IPS-NIHi11 (cell line): ENCODE data around the gene PRKCZ.
A peak's percentile ranks its signal among the peaks of the same experiment; 100 is the strongest.

Source experiments
- DNase-seq: peaks from one replicate; pipeline ENCODE4 v3.0.0; 2012; ENCODE audit warnings: mixed read lengths, low spot score

The PRKCZ gene

GRCh38 chr1:2061065-2061778 lies 11.0 kb downstream of the PRKCZ start:
- no peak for DNase-seq

GRCh38 chr1:2065699-2066098 lies 15.5 kb downstream of the PRKCZ start:
- no peak for DNase-seq

GRCh38 chr1:2067393-2067792 lies 17.2 kb downstream of the PRKCZ start:
- no peak for DNase-seq

- no peak for DNase-seq
Measured at GRCh38 chr1:2067981-2068380, 17.8 kb downstream of the PRKCZ start.

GRCh38 chr1:2068951-2069350 lies 18.7 kb downstream of the PRKCZ start:
- no peak for DNase-seq

- DNase-seq, result no peak
Measured at GRCh38 chr1:2070016-2070415, 19.8 kb downstream of the PRKCZ start.

GRCh38 chr1:2070800-2071530 lies 20.8 kb downstream of the PRKCZ start:
- DNase-seq, result no peak

GRCh38 chr1:2072109-2072806 lies 22.0 kb downstream of the PRKCZ start:
- no peak for DNase-seq

- no peak for DNase-seq
Measured at GRCh38 chr1:2072891-2073290, 22.7 kb downstream of the PRKCZ start.

GRCh38 chr1:2073382-2074230 lies 23.4 kb downstream of the PRKCZ start:
- peak; percentile 64 for DNase-seq

- DNase-seq, result no peak
Measured at GRCh38 chr1:2074396-2074795, 24.2 kb downstream of the PRKCZ start.

GRCh38 chr1:2074944-2075740 lies 24.9 kb downstream of the PRKCZ start:
- DNase-seq, result no peak

- no peak for DNase-seq
Measured at GRCh38 chr1:2076826-2077225, 26.6 kb downstream of the PRKCZ start.

- no peak for DNase-seq
Measured at GRCh38 chr1:2078170-2078569, 28.0 kb downstream of the PRKCZ start.

GRCh38 chr1:2079396-2080085 lies 29.3 kb downstream of the PRKCZ start:
- DNase-seq, result no peak

- no peak for DNase-seq
Measured at GRCh38 chr1:2080140-2080539, 29.9 kb downstream of the PRKCZ start.

GRCh38 chr1:2080884-2081283 lies 30.7 kb downstream of the PRKCZ start:
- no peak for DNase-seq

- no peak for DNase-seq
Measured at GRCh38 chr1:2081326-2081885, 31.2 kb downstream of the PRKCZ start.

GRCh38 chr1:2082064-2082463 lies 31.9 kb downstream of the PRKCZ start:
- DNase-seq, result no peak

- DNase-seq, result no peak
Measured at GRCh38 chr1:2083666-2084065, 33.5 kb downstream of the PRKCZ start.
